Heart left ventricle (tissue), 16 donors: ENCODE results near the gene ICAM3. TPM values are rescaled to one million over a fixed set of nuclear protein-coding genes. Genes with fewer than 3 reads are reported as not detected.
A peak's percentile ranks its signal among the peaks of the same experiment; 100 is the strongest.

Experiments
- ATAC-seq, 4 donors: fragments of 200-7000 bp; cut with Tn5 transposase; one replicate each; pipeline ENCODE4 v1.9.1; 2020 to 2022; ENCODE audit warnings: moderate library complexity in 4 of 4, mild to moderate bottlenecking in 3 of 4, moderate number of reproducible peaks in 1 of 4
- DNase-seq, 5 donors: peaks; one replicate each; pipeline ENCODE4 v3.0.0-alpha.2; 2020
- H3K27ac ChIP-seq, 12 donors: fragments of 200-600 bp; sonication (generic) in 4 of 12; one replicate each; pipeline versions ENCODE4 v1.5.0 to v1.8.0; 2016 to 2022; ENCODE audit warnings: mild to moderate bottlenecking in 2 of 12
- H3K27me3 ChIP-seq, 9 donors: fragments of 200-600 bp; sonication (generic) in 2 of 9; one replicate each; pipeline versions ENCODE4 v1.5.1 to v1.8.0; 2016 to 2022; ENCODE audit warnings: mild to moderate bottlenecking in 3 of 9
- H3K36me3 ChIP-seq, 9 donors: fragments of 200-600 bp; sonication (generic) in 2 of 9; one replicate each; pipeline versions ENCODE4 v1.5.0 to v1.8.0; 2018 to 2022; ENCODE audit warnings: mild to moderate bottlenecking in 2 of 9
- H3K4me1 ChIP-seq, 12 donors: fragments of 200-600 bp; sonication (generic) in 4 of 12; one replicate each; pipeline versions ENCODE4 v1.5.0 to v1.8.0; 2016 to 2022; ENCODE audit warnings: mild to moderate bottlenecking in 3 of 12
- H3K4me3 ChIP-seq, 12 donors: fragments of 200-600 bp; sonication (generic) in 4 of 12; one replicate each; pipeline versions ENCODE4 v1.5.0 to v1.8.0; 2017 to 2022; ENCODE audit warnings: mild to moderate bottlenecking in 9 of 12, moderate library complexity in 4 of 12
- H3K9me3 ChIP-seq, 12 donors: fragments of 200-600 bp; sonication (generic) in 4 of 12; one replicate each; pipeline versions ENCODE4 v1.5.0 to v1.8.0; 2016 to 2022; ENCODE audit warnings: mild to moderate bottlenecking in 1 of 12
- POLR2A ChIP-seq, 2 donors: fragments of 450-650 bp; IDR thresholded peaks; one replicate each; pipeline ENCODE4 v1.6.1; 2017; ENCODE audit warnings: antibody characterized with exemption in 2 of 2, mild to moderate bottlenecking in 2 of 2, moderate library complexity in 2 of 2
- WGBS, 4 donors: extraction: QIAGEN DNeasy Blood & Tissue Kit in 2 of 4; methylation state at CpG; one replicate each; pipeline versions ENCODE4 v1.1.5 to v1.1.7; 2013 to 2018; 5-methylcytosine and 5-hydroxymethylcytosine counted together
- intact Hi-C, 10 donors: fragments of 100-400 bp; cut with DNase I; formaldehyde crosslinking; loops; one replicate each; pipeline versions ENCODE4 v1.11.1 to v1.14.2; 2022
- polyA plus RNA-seq, 2 donors: library from polyadenylated mRNA; stranded (reverse); fragments of 200-250 nt; gene quantifications; one replicate each; pipeline ENCODE4 v1.2.3, GENCODE V29; 2013
- total RNA-seq, 9 donors: library from RNA; depleted of rRNA in 2 of 9; stranded (reverse); fragments of >200 nt in 2 of 9; fragmentation: NEBNext Ultra II Directional in 3 of 9; extraction: Animal tissue kit (Norgen Biotek cat#: 25700) in 3 of 9; gene quantifications; one replicate each; pipeline versions ENCODE4 v1.1.0 to v1.2.4, GENCODE V29; 2016 to 2023
- TF ChIP-seq, protein P1 (sequence below), 12 donors: fragments of 200-600 bp; sonication (generic) in 4 of 12; IDR thresholded peaks; one replicate each; pipeline versions ENCODE4 v1.5.0 to v1.8.0; 2018 to 2022; ENCODE audit warnings: antibody characterized with exemption in 12 of 12, mild to moderate bottlenecking in 5 of 12
- donor health status: ischemic (EF 13 %, LVEDD 7.1; RV severe dilation, severe dysfunction).
- donor health status: healthy with polysubstance abuse.
- donor health status: DM: no; HTN: yes; CAD: no.
- donor health status: DM: no; HTN: no; CAD: no.
- donor health status: ischemic (EF 25% LVEDD 6.9; RV normal size, moderate dysfunction).
- donor health status: ischemic (EF 25% LVEDD 5.7; RV mildly dilated, moderate dysfunction).
- donor health status: healthy.
- donor health status: DM: yes; HTN: yes; CAD: no.
- donor health status: ischemic (EF 35%, LVEDD 5.7; RV mildly dilated, moderate dysfunction).
- donor health status: nonischemic (EF 11% LVEDD 7.7; RV severe dilation, severe dysfunction).
- donor health status: DM: yes; HTN: yes; CAD: no.
- donor health status: PGD.
- donor health status: ischemic (EF 29% LVEDD 5.4; RV normal size, mild dysfunction).
- donor health status: nonischemic (EF 23%, LVEDD 6.1; RV moderate dilation, normal function).

The ICAM3 gene
- total and polyA plus RNA-seq, 11 donors = 5.6 to 24.9 (median 17.2) TPM

DNA sequence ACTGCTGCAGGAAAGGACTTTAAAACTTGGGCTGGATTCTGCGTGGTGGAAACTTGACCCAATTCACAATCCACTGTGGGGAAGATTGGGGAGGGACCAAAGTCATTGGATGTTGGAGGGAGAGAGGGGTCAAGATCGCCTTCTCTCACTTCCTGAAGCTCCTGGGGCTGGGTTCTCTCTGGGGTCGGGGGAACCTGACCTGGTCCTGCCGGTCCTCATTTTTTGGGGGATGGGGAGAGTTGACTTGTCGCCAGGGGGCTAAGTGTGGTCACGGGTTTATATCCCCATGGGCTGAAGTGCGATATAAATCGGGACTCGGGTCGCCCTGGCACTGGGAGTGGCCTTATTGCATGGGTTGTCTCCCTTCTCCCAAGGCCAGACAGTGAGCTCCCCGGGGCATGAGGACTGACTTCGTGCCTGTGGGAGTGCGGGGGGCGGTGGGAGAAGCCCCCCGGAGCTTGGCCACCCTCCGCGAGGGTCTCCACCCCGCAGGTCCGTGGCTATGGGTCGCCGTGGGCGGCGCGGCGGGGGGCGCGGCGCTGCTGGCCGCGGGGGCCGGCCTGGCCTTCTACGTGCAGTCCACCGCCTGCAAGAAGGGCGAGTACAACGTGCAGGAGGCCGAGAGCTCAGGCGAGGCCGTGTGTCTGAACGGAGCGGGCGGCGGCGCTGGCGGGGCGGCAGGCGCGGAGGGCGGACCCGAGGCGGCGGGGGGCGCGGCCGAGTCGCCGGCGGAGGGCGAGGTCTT lies 43.4 kb downstream of the ICAM3 start:
- ATAC-seq (no peak), DNase-seq (no peak)
- Histone ChIP-seq H3K27me3 (peaks cover 33 to 97% (median 60%) of the 10 kb centered on the region in 9 donors), H3K36me3 (no peaks in the 10 kb centered on the region), H3K4me3 (peak overlapping the region in 5 of 12 donors; percentile 26 to 51 (median 30)), H3K4me1 (peaks cover 10 to 57% (median 22%) of the 10 kb centered on the region in 12 donors), H3K9me3 (no peaks in the 10 kb centered on the region), H3K27ac (no peak overlapping the region)
- TF ChIP-seq, protein P1, sequence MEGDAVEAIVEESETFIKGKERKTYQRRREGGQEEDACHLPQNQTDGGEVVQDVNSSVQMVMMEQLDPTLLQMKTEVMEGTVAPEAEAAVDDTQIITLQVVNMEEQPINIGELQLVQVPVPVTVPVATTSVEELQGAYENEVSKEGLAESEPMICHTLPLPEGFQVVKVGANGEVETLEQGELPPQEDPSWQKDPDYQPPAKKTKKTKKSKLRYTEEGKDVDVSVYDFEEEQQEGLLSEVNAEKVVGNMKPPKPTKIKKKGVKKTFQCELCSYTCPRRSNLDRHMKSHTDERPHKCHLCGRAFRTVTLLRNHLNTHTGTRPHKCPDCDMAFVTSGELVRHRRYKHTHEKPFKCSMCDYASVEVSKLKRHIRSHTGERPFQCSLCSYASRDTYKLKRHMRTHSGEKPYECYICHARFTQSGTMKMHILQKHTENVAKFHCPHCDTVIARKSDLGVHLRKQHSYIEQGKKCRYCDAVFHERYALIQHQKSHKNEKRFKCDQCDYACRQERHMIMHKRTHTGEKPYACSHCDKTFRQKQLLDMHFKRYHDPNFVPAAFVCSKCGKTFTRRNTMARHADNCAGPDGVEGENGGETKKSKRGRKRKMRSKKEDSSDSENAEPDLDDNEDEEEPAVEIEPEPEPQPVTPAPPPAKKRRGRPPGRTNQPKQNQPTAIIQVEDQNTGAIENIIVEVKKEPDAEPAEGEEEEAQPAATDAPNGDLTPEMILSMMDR (IDR thresholded peaks at IDR 0.05) = no peak
- no peak for TF ChIP-seq POLR2A (IDR thresholded peaks at IDR 0.05)
- intact Hi-C loops = no loop called here
- WGBS, 4 donors = 4 to 16% (median 7%) methylated on average over 21 to 58 of the region's 58 CpGs

DNA sequence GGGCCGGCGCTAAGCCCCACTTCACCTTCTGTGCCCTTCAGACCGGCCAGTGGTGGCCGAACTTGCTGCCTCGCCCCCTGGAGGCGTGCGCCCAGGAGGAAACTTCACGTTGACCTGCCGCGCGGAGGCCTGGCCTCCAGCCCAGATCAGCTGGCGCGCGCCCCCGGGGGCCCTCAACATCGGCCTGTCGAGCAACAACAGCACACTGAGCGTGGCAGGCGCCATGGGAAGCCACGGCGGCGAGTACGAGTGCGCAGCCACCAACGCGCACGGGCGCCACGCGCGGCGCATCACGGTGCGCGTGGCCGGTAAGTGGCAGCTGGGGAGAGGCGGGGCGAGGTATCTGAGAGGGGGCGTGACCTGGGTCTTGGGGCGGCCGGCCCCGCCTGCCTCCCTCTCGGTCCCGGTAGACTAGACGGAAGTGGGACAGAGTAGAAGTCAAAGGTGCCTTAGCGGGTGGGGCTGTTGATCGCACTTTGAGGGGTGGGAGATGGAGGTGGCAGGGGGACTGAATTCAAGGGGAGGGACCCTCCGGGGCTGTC lies 44.0 kb downstream of the ICAM3 start:
- Histone ChIP-seq H3K27me3 (peaks cover 36 to 97% (median 67%) of the 10 kb centered on the region in 9 donors), H3K4me1 (peaks cover 10 to 61% (median 28%) of the 10 kb centered on the region in 12 donors), H3K9me3 (no peaks in the 10 kb centered on the region), H3K27ac (no peak overlapping the region), H3K4me3 (peak overlapping the region in 10 of 12 donors; percentile 9 to 51 (median 27)), H3K36me3 (no peaks in the 10 kb centered on the region)
- ATAC-seq = peak in 1 of 4 donors; percentile 3
- TF ChIP-seq, protein P1 (IDR thresholded peaks at IDR 0.05) = peak in 1 of 12 donors; percentile 20
- TF ChIP-seq POLR2A (IDR thresholded peaks at IDR 0.05) = no peak
- intact Hi-C loops = no loop called here
- peak in 2 of 5 donors; percentile 37 to 68 for DNase-seq
- 1 to 4% (median 2%) methylated on average over 18 to 48 of the region's 48 CpGs for WGBS, 4 donors

DNA sequence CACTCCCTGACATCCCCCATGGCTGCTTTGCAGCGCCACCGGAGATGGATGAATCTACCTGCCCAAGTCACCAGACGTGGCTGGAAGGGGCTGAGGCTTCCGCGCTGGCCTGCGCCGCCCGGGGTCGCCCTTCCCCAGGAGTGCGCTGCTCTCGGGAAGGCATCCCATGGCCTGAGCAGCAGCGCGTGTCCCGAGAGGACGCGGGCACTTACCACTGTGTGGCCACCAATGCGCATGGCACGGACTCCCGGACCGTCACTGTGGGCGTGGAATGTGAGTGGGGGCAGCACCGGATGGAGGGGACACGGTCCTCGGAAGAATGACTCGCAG lies 45.1 kb downstream of the ICAM3 start:
- peaks cover 36 to 98% (median 75%) of the 10 kb centered on the region in 9 donors for H3K27me3 ChIP-seq
- no peaks in the 10 kb centered on the region for H3K36me3 ChIP-seq
- H3K27ac ChIP-seq = no peak overlapping the region
- ATAC-seq (no peak), DNase-seq (peak in 1 of 5 donors; percentile 27)
- TF ChIP-seq, protein P1 (IDR thresholded peaks at IDR 0.05) = peak in 1 of 12 donors; percentile 8
- TF ChIP-seq POLR2A (IDR thresholded peaks at IDR 0.05) = no peak
- 10 to 23% (median 19%) methylated on average over 13 to 25 of the region's 25 CpGs for WGBS, 4 donors
- H3K9me3 ChIP-seq = no peaks in the 10 kb centered on the region
- H3K4me1 ChIP-seq = peaks cover 10 to 64% (median 36%) of the 10 kb centered on the region in 12 donors
- H3K4me3 ChIP-seq = peak overlapping the region in 1 of 12 donors; percentile 10
- intact Hi-C loops = no loop called here

DNA sequence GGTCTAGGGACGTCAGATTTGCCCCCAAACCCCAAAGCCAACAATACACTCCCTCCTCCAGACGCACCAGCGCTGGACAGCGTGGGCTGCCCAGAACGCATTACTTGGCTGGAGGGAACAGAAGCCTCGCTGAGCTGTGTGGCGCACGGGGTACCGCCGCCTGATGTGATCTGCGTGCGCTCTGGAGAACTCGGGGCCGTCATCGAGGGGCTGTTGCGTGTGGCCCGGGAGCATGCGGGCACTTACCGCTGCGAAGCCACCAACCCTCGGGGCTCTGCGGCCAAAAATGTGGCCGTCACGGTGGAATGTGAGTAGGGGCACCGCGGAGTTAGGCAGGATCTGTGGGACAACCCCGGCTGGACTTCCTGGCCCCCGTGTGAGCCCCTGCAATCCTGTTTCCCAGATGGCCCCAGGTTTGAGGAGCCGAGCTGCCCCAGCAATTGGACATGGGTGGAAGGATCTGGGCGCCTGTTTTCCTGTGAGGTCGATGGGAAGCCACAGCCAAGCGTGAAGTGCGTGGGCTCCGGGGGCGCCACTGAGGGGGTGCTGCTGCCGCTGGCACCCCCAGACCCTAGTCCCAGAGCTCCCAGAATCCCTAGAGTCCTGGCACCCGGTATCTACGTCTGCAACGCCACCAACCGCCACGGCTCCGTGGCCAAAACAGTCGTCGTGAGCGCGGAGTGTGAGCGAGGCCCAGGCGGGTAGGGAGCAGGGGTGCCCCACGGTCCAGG lies 45.6 kb downstream of the ICAM3 start:
- WGBS, 4 donors = 21 to 32% (median 27%) methylated on average over 29 to 49 of the region's 49 CpGs
- no peak overlapping the region for H3K27ac ChIP-seq
- H3K9me3 ChIP-seq = no peaks in the 10 kb centered on the region
- intact Hi-C loops = no loop called here
- H3K4me1 ChIP-seq = peaks cover 10 to 69% (median 41%) of the 10 kb centered on the region in 12 donors
- ATAC-seq = no peak
- no peak for TF ChIP-seq POLR2A (IDR thresholded peaks at IDR 0.05)
- TF ChIP-seq, protein P1 (IDR thresholded peaks at IDR 0.05) = no peak
- H3K36me3 ChIP-seq = no peaks in the 10 kb centered on the region
- no peak for DNase-seq
- peaks cover 36 to 98% (median 80%) of the 10 kb centered on the region in 9 donors for H3K27me3 ChIP-seq
- H3K4me3 ChIP-seq = peak overlapping the region in 1 of 12 donors; percentile 10
